B cell (primary cell): Measurements from ENCODE around the gene TOM1L2. TPM values are rescaled to one million over a fixed set of nuclear protein-coding genes. Genes with fewer than 3 reads are reported as not detected.

Source experiments
- ATAC-seq: fragments of 200-7000 bp; cut with Tn5 transposase; one replicate; pipeline ENCODE4 v1.10.0; 2021; ENCODE audit warnings: low read depth, mild to moderate bottlenecking, moderate number of reproducible peaks, moderate library complexity
- CTCF ChIA-PET: fragments of 350-600 bp; sonication (Branson Sonifier 250); formaldehyde crosslinking; loops from one replicate; lab custom pipeline; 2021; ENCODE audit warnings: antibody characterized with exemption, inconsistent platforms; lab: Charles Lee
- POLR2A ChIA-PET: fragments of 350-600 bp; sonication (Branson Sonifier 250); formaldehyde crosslinking; loops from one replicate; lab custom pipeline; 2021; ENCODE audit warnings: antibody characterized with exemption; lab: Charles Lee
- DNase-seq: peaks from one replicate; pipeline ENCODE4 v3.0.0; 2013
- H2AFZ ChIP-seq: 2 replicates; pipeline ENCODE4 v1.6.1; 2012; ENCODE audit warnings: mild to moderate bottlenecking, low read depth, low read length; ENCODE audit not compliant: insufficient read depth, poor library complexity, severe bottlenecking
- H3K27ac ChIP-seq, 2 donors: 1 replicate in 1 of 2; 2 replicates in 1 of 2; pipeline ENCODE4 v1.5.1; 2012 to 2013; ENCODE audit warnings: low read length in 2 of 2, mild to moderate bottlenecking in 2 of 2, moderate library complexity in 1 of 2
- H3K27me3 ChIP-seq, 4 experiments: fragments of 200-600 bp in 1 of 4; sonication (generic) in 1 of 4; replicated peaks in 1 of 4; 1 replicate in 2 of 4; 2 replicates in 2 of 4; pipeline versions ENCODE4 v1.6.1 to v1.7.0; 2013 to 2016; ENCODE audit warnings: low read length in 3 of 4, mild to moderate bottlenecking in 2 of 4, mixed read lengths in 1 of 4, moderate library complexity in 1 of 4; ENCODE audit not compliant: insufficient read depth in 4 of 4, control insufficient read depth in 3 of 4; ENCODE audit errors: control extremely low read depth in 1 of 4
- H3K36me3 ChIP-seq, 2 experiments: replicated peaks in 1 of 2; 1 replicate in 1 of 2; 2 replicates in 1 of 2; pipeline versions ENCODE4 v1.6.1 to v1.7.1; 2013; ENCODE audit warnings: low read length in 1 of 2; ENCODE audit not compliant: insufficient read depth in 2 of 2, control insufficient read depth in 1 of 2; ENCODE audit errors: control extremely low read depth in 1 of 2, extremely low read depth in 1 of 2
- H3K4me1 ChIP-seq, 2 donors: fragments of 200-600 bp in 1 of 2; sonication (generic) in 1 of 2; 1 replicate in 1 of 2; 2 replicates in 1 of 2; pipeline versions ENCODE4 v1.5.1 to v1.6.1; 2013 to 2017; ENCODE audit warnings: low read length in 2 of 2; ENCODE audit not compliant: control insufficient read depth in 2 of 2, insufficient read depth in 2 of 2
- H3K4me2 ChIP-seq: replicated peaks from 2 replicates; pipeline ENCODE3; 2012; ENCODE audit warnings: mild to moderate bottlenecking, low read depth, low read length; ENCODE audit not compliant: poor library complexity, severe bottlenecking
- H3K4me3 ChIP-seq, 5 experiments: fragments of 200-600 bp in 1 of 5; sonication (generic) in 1 of 5; 1 replicate in 3 of 5; 2 replicates in 2 of 5; pipeline versions ENCODE4 v1.5.1 to v1.7.0; 2011 to 2016; ENCODE audit warnings: low read length in 4 of 5, mild to moderate bottlenecking in 4 of 5, low read depth in 2 of 5, control low read depth in 1 of 5, moderate library complexity in 1 of 5; ENCODE audit not compliant: insufficient read depth in 1 of 5; ENCODE audit errors: control extremely low read depth in 1 of 5, extremely low read depth in 1 of 5
- H3K79me2 ChIP-seq: fragments of 200-600 bp; sonication (generic); one replicate; pipeline ENCODE4 v1.6.0; 2016; ENCODE audit warnings: low read length; ENCODE audit not compliant: control insufficient read depth, insufficient read depth
- H3K9ac ChIP-seq: fragments of 200-600 bp; sonication (generic); 2 replicates; pipeline ENCODE4 v1.6.1; 2017; ENCODE audit warnings: mild to moderate bottlenecking, low read length, moderate library complexity
- H3K9me3 ChIP-seq, 3 donors: one replicate each; pipeline versions ENCODE4 v1.6.1 to v1.7.1; 2013; ENCODE audit warnings: low read length in 2 of 3; ENCODE audit not compliant: control insufficient read depth in 2 of 3, insufficient read depth in 1 of 3; ENCODE audit errors: control extremely low read depth in 1 of 3
- H4K20me1 ChIP-seq: 2 replicates; pipeline ENCODE4 v1.6.0; 2012; ENCODE audit warnings: mild to moderate bottlenecking, low read length; ENCODE audit not compliant: insufficient read depth, control insufficient read depth, poor library complexity, severe bottlenecking
- H3K27ac Mint-ChIP-seq: one replicate; pipeline ENCODE4 v1.8.0; 2021; ENCODE audit warnings: mixed read lengths
- H3K27me3 Mint-ChIP-seq: one replicate; pipeline ENCODE4 v1.8.0; 2021; ENCODE audit warnings: mixed read lengths
- H3K4me1 Mint-ChIP-seq: one replicate; pipeline ENCODE4 v1.8.0; 2021; ENCODE audit warnings: mixed read lengths
- H3K4me3 Mint-ChIP-seq: one replicate; pipeline ENCODE4 v1.8.0; 2021; ENCODE audit warnings: mixed read lengths
- H3K9me3 Mint-ChIP-seq: one replicate; pipeline ENCODE4 v1.8.0; 2022; ENCODE audit warnings: mixed read lengths; ENCODE audit not compliant: insufficient read depth
- CTCF ChIP-seq: fragments of 200-600 bp; IDR thresholded peaks from one replicate; pipeline ENCODE4 v1.8.0; 2022; ENCODE audit warnings: antibody characterized with exemption, mild to moderate bottlenecking
- EZH2 ChIP-seq: IDR thresholded peaks from 2 replicates; pipeline ENCODE4 v1.6.1; 2012; ENCODE audit warnings: borderline replicate concordance, low read depth, mild to moderate bottlenecking, moderate library complexity, low read length; ENCODE audit not compliant: insufficient read depth, poor library complexity, severe bottlenecking
- WGBS: methylation state at CpG from one replicate; pipeline ENCODE4 v1.1.5; 2013; ENCODE audit warnings: missing lambda C conversion rate; ENCODE audit not compliant: insufficient coverage; 5-methylcytosine and 5-hydroxymethylcytosine counted together
- intact Hi-C: fragments of 100-400 bp; cut with micrococcal nuclease; formaldehyde crosslinking; loops from one replicate; pipeline ENCODE4 v1.10.0; 2022
- polyA plus RNA-seq: library from polyadenylated mRNA; depleted of rRNA; stranded (reverse); fragments of >200 nt; gene quantifications from 2 replicates; pipeline ENCODE4 v1.2.3, GENCODE V29; 2012
- total RNA-seq, 2 donors: library from RNA; stranded (reverse); fragments of 120-200 nt in 1 of 2; gene quantifications; 1 replicate in 1 of 2; 2 replicates in 1 of 2; pipeline versions ENCODE4 v1.2.3 to v1.2.4, GENCODE V29; 2013 to 2022

Gene TOM1L2
- total and polyA plus RNA-seq, 2 donors (not counting 1 experiment from before 2014, with no cell fraction given), result 25.1 to 29.7 TPM

DNA sequence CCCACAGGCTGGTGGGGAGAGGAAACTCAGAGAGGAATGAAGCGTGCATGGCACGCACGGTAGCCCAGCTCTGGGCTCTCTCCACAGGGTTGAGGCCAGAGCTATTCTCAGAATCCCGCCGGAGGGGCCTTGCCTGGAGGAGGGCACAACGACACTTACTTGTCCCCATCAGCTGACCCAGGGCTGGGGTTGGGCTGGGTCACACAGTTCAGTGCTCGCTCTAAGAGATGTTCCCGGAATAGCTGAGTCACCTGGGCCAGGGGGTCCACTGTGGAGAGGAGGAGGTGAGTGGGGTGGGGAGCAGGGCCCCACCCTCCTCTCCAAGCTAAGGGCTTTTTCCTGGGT lies 157.2 kb downstream of the TOM1L2 start:
- Mint-ChIP-seq H3K4me1 (peaks cover 14% of the 10 kb centered on the region), H3K27me3 (no peaks in the 10 kb centered on the region), H3K27ac (no peak overlapping the region), H3K4me3 (no peak overlapping the region), H3K9me3 (no peaks in the 10 kb centered on the region)
- H3K27me3 ChIP-seq, result no peaks in the 10 kb centered on the region
- peaks cover 0 to 43% of the 10 kb centered on the region in 2 experiments for H3K36me3 ChIP-seq
- no peak overlapping the region for H3K27ac ChIP-seq
- peaks cover 0 to 9% of the 10 kb centered on the region in 2 donors for H3K4me1 ChIP-seq
- peaks cover 4% of the 10 kb centered on the region for H3K79me2 ChIP-seq
- no peak overlapping the region for H3K4me3 ChIP-seq
- WGBS, result 89% methylated on average over 7 of the region's 8 CpGs
- no peak overlapping the region for H3K9ac ChIP-seq
- DNase-seq (no peak), ATAC-seq (no peak)
- intact Hi-C loops, result no loop called here
- ChIA-PET POLR2A (no interaction called here), CTCF (interaction anchor here (1.1 to 6.4 kb wide), 3 partner anchors 29 to 44 kb away, joined by 3 to 109 read pairs (median 6); no protein-coding TSS in a partner anchor)
- peaks cover 24% of the 10 kb centered on the region for H4K20me1 ChIP-seq
- TF ChIP-seq EZH2 (no peak), CTCF (no peak)
- no peak overlapping the region for H2AFZ ChIP-seq
- no peaks in the 10 kb centered on the region for H3K9me3 ChIP-seq
- no peak overlapping the region for H3K4me2 ChIP-seq

- WGBS, result 94% methylated on average over 20 of the region's 20 CpGs
- Histone ChIP-seq H3K4me3 (no peak overlapping the region), H3K9me3 (no peaks in the 10 kb centered on the region), H2AFZ (no peak overlapping the region), H3K79me2 (no peaks in the 10 kb centered on the region), H3K36me3 (peaks cover 0 to 37% of the 10 kb centered on the region in 2 experiments), H3K27me3 (no peaks in the 10 kb centered on the region), H3K9ac (no peak overlapping the region), H3K4me2 (no peak overlapping the region), H3K27ac (no peak overlapping the region), H4K20me1 (peaks cover 18% of the 10 kb centered on the region), H3K4me1 (peaks cover 0 to 6% of the 10 kb centered on the region in 2 donors)
- no peak overlapping the region for H3K4me3 Mint-ChIP-seq
- intact Hi-C loops, result no loop called here
- no peaks in the 10 kb centered on the region for H3K9me3 Mint-ChIP-seq
- DNase-seq (no peak), ATAC-seq (no peak)
- TF ChIP-seq EZH2, result no peak
- TF ChIP-seq CTCF, result no peak
- POLR2A ChIA-PET, result interaction anchor here (1.3 kb wide), 1 partner anchor 26 kb away, joined by 3 read pairs; no protein-coding TSS in a partner anchor
- CTCF ChIA-PET, result interaction anchor here (1.0 to 6.4 kb wide), 11 partner anchors 18 to 221 kb away, joined by 3 to 109 read pairs (median 6); partner anchors contain the start of genes RAI1 and SREBF1
- peaks cover 8% of the 10 kb centered on the region for H3K4me1 Mint-ChIP-seq
- no peaks in the 10 kb centered on the region for H3K27me3 Mint-ChIP-seq
- no peak overlapping the region for H3K27ac Mint-ChIP-seq
Observed at GRCh38 chr17:17814162-17815061, 157.8 kb downstream of the TOM1L2 start.
